ENCODE results near the gene EDDM13.
"Not testable (repeated sequence)": the region's sequence is repeated elsewhere in the genome, so short reads cannot be mapped to it uniquely, and the experiment has no call there.

The EDDM13 gene

GRCh38 chr19:56321254-56321988 lies 48.9 kb downstream of the EDDM13 start:
- ATAC-seq (no peak), DNase-seq (no peak)

- ATAC-seq = no peak
- DNase-seq = no peak
Measured at GRCh38 chr19:56321989-56322440, 49.5 kb downstream of the EDDM13 start.

GRCh38 chr19:56324436-56324835 lies 51.9 kb downstream of the EDDM13 start:
- DNase-seq = no peak

GRCh38 chr19:56332695-56333094 lies 60.1 kb downstream of the EDDM13 start:
- no peak for DNase-seq
- ATAC-seq = no peak

More at GRCh38 chr19:56324436-56324835, 51.9 kb downstream of the EDDM13 start:
- no peak for ATAC-seq

- peak; percentile 35 for DNase-seq
- no peak for ATAC-seq
Measured at GRCh38 chr19:56333506-56333905, 61.0 kb downstream of the EDDM13 start.

- ATAC-seq = not testable (repeated sequence)
Measured at GRCh38 chr19:56335371-56335770, 62.8 kb downstream of the EDDM13 start.

GRCh38 chr19:56337077-56337476 lies 64.5 kb downstream of the EDDM13 start:
- not testable (repeated sequence) for ATAC-seq, DNase-seq

More at GRCh38 chr19:56335371-56335770, 62.8 kb downstream of the EDDM13 start:
- DNase-seq = not testable (repeated sequence)

- not testable (repeated sequence) for DNase-seq, ATAC-seq
Measured at GRCh38 chr19:56339031-56339430, 66.5 kb downstream of the EDDM13 start.

GRCh38 chr19:56341948-56342347 lies 69.4 kb downstream of the EDDM13 start:
- DNase-seq (no peak), ATAC-seq (no peak)

GRCh38 chr19:56347163-56347778 lies 74.7 kb downstream of the EDDM13 start:
- no peak for ATAC-seq
- no peak for DNase-seq

- no peak for ATAC-seq
- peak; percentile 42 for DNase-seq
Measured at GRCh38 chr19:56348289-56348877, 75.8 kb downstream of the EDDM13 start.

GRCh38 chr19:56350416-56351045 lies 78.0 kb downstream of the EDDM13 start:
- ATAC-seq = no peak

GRCh38 chr19:56351208-56351607 lies 78.7 kb downstream of the EDDM13 start:
- DNase-seq (no peak), ATAC-seq (no peak)

More at GRCh38 chr19:56350416-56351045, 78.0 kb downstream of the EDDM13 start:
- DNase-seq = peak; percentile 52

GRCh38 chr19:56355517-56355916 lies 83.0 kb downstream of the EDDM13 start:
- ATAC-seq (no peak), DNase-seq (no peak)

GRCh38 chr19:56356944-56357343 lies 84.4 kb downstream of the EDDM13 start:
- DNase-seq (no peak), ATAC-seq (no peak)

Data from stimulated activated naive CD8-positive, alpha-beta T cell treated with anti-CD3 and anti-CD28 coated beads, Interleukin-15, Interleukin-2, amounts not matched to agents 100 U/mL and 50 U/mL, for 24 hours (primary cell).